WI38 (cell line): ENCODE results near the gene TTLL6.

ENCODE experiments used
- H3K4me3 ChIP-seq: 2 replicates; pipeline ENCODE4 v1.5.1; 2011; ENCODE audit warnings: low read depth, mild to moderate bottlenecking, control low read depth, low read length
- CTCF ChIP-seq: IDR thresholded peaks from 2 replicates; pipeline ENCODE4 v1.5.1; 2012; ENCODE audit warnings: low read depth, mild to moderate bottlenecking, control low read depth, low read length

The TTLL6 gene

GRCh38 chr17:48759288-48759687, 57.7 kb downstream of the TTLL6 start:
- H3K4me3 ChIP-seq, result no peak overlapping the region
- no peak for TF ChIP-seq CTCF

- no peak overlapping the region for H3K4me3 ChIP-seq
- no peak for TF ChIP-seq CTCF
These were observed 59.5 kb downstream of the TTLL6 start for GRCh38 chr17:48757524-48757961.

GRCh38 chr17:48756830-48757251, 60.2 kb downstream of the TTLL6 start:
- H3K4me3 ChIP-seq, result no peak overlapping the region
- TF ChIP-seq CTCF, result no peak

- H3K4me3 ChIP-seq, result no peak overlapping the region
- no peak for TF ChIP-seq CTCF
These were observed 61.7 kb downstream of the TTLL6 start for GRCh38 chr17:48755356-48755755.

- no peak overlapping the region for H3K4me3 ChIP-seq
- TF ChIP-seq CTCF, result no peak
These were observed 62.3 kb downstream of the TTLL6 start for GRCh38 chr17:48754500-48755261.

GRCh38 chr17:48753794-48754499, 63.1 kb downstream of the TTLL6 start:
- no peak for TF ChIP-seq CTCF
- H3K4me3 ChIP-seq, result no peak overlapping the region
